CD14-positive monocyte (primary cell): ENCODE measurements around the gene GNG11. TPM values are rescaled to one million over a fixed set of nuclear protein-coding genes. Genes with fewer than 3 reads are reported as not detected.

ENCODE experiments used
- DNase-seq, 3 donors: peaks; one replicate each; pipeline ENCODE4 v3.0.0-alpha.2; 2011 to 2022
- H2AFZ ChIP-seq: 2 replicates; pipeline ENCODE4 v1.6.0; 2012; ENCODE audit warnings: mild to moderate bottlenecking, low read depth, low read length, inconsistent platforms; ENCODE audit not compliant: insufficient read depth, poor library complexity, severe bottlenecking
- H3K27ac ChIP-seq, 2 donors: 1 replicate in 1 of 2; 2 replicates in 1 of 2; pipeline ENCODE4 v1.5.1; 2012 to 2013; ENCODE audit warnings: low read length in 2 of 2, control low read depth in 1 of 2, inconsistent platforms in 1 of 2, low read depth in 1 of 2, mild to moderate bottlenecking in 1 of 2
- H3K27me3 ChIP-seq, 2 donors: one replicate each; pipeline versions ENCODE4 v1.6.0 to v1.6.1; 2011 to 2013; ENCODE audit warnings: low read length in 2 of 2; ENCODE audit not compliant: control insufficient read depth in 2 of 2, insufficient read depth in 2 of 2
- H3K36me3 ChIP-seq, 2 donors: replicated peaks in 1 of 2; 1 replicate in 1 of 2; 2 replicates in 1 of 2; pipeline versions ENCODE4 v1.5.1 to v1.6.1; 2012 to 2013; ENCODE audit warnings: low read length in 2 of 2, control low read depth in 1 of 2, inconsistent platforms in 1 of 2, mild to moderate bottlenecking in 1 of 2; ENCODE audit not compliant: insufficient read depth in 2 of 2, control insufficient read depth in 1 of 2
- H3K4me1 ChIP-seq, 2 donors: 1 replicate in 1 of 2; 2 replicates in 1 of 2; pipeline versions ENCODE4 v1.5.1 to v1.6.1; 2012 to 2013; ENCODE audit warnings: low read length in 2 of 2, control low read depth in 1 of 2, inconsistent platforms in 1 of 2, mild to moderate bottlenecking in 1 of 2, moderate library complexity in 1 of 2; ENCODE audit not compliant: insufficient read depth in 2 of 2, control insufficient read depth in 1 of 2
- H3K4me2 ChIP-seq: replicated peaks from 2 replicates; pipeline ENCODE3; 2012; ENCODE audit warnings: low read length, moderate library complexity, mild to moderate bottlenecking; ENCODE audit not compliant: poor library complexity, severe bottlenecking; ENCODE audit errors: extremely low read depth
- H3K4me3 ChIP-seq, 3 experiments: fragments of 200-600 bp in 1 of 3; sonication (generic) in 1 of 3; replicated peaks in 1 of 3; 1 replicate in 2 of 3; 2 replicates in 1 of 3; pipeline ENCODE4 v1.5.1; 2011 to 2013; ENCODE audit warnings: low read length in 3 of 3, mild to moderate bottlenecking in 3 of 3, control low read depth in 2 of 3, low read depth in 2 of 3, inconsistent platforms in 1 of 3, moderate library complexity in 1 of 3
- H3K79me2 ChIP-seq: 2 replicates; pipeline ENCODE4 v1.6.0; 2012; ENCODE audit warnings: mild to moderate bottlenecking, control low read depth, inconsistent platforms, low read length, moderate library complexity; ENCODE audit not compliant: insufficient read depth
- H3K9ac ChIP-seq: 2 replicates; pipeline ENCODE4 v1.6.0; 2017; ENCODE audit warnings: low read length, mild to moderate bottlenecking; ENCODE audit not compliant: insufficient read depth, poor library complexity, severe bottlenecking
- H3K9me3 ChIP-seq, 2 donors: replicated peaks in 1 of 2; 1 replicate in 1 of 2; 2 replicates in 1 of 2; pipeline versions ENCODE4 v1.5.1 to v1.6.1; 2012 to 2013; ENCODE audit warnings: low read length in 2 of 2, control low read depth in 1 of 2; ENCODE audit not compliant: control insufficient read depth in 1 of 2, insufficient read depth in 1 of 2
- H4K20me1 ChIP-seq: 2 replicates; pipeline ENCODE4 v1.6.0; 2012; ENCODE audit warnings: mild to moderate bottlenecking, low read length, control low read depth, moderate library complexity; ENCODE audit not compliant: insufficient read depth
- H3K27ac Mint-ChIP-seq, 7 donors: one replicate each; pipeline ENCODE4 v1.8.0; 2020; ENCODE audit warnings: mild to moderate bottlenecking in 7 of 7, mixed read lengths in 7 of 7, moderate library complexity in 6 of 7, inconsistent platforms in 2 of 7
- H3K27me3 Mint-ChIP-seq, 3 donors: one replicate each; pipeline ENCODE4 v1.8.0; 2021 to 2022; ENCODE audit warnings: low read depth in 3 of 3, mild to moderate bottlenecking in 3 of 3, mixed read lengths in 3 of 3, moderate library complexity in 3 of 3, inconsistent platforms in 1 of 3
- H3K36me3 Mint-ChIP-seq, 2 donors: one replicate each; pipeline ENCODE4 v1.8.0; 2020; ENCODE audit warnings: mixed read lengths in 2 of 2, inconsistent platforms in 1 of 2, mild to moderate bottlenecking in 1 of 2
- H3K4me1 Mint-ChIP-seq: one replicate; pipeline ENCODE4 v1.8.0; 2020; ENCODE audit warnings: mild to moderate bottlenecking, mixed read lengths
- H3K4me3 Mint-ChIP-seq, 2 donors: one replicate each; pipeline ENCODE4 v1.8.0; 2020; ENCODE audit warnings: mild to moderate bottlenecking in 2 of 2, mixed read lengths in 2 of 2, moderate library complexity in 1 of 2
- H3K9me3 Mint-ChIP-seq, 7 donors: one replicate each; pipeline ENCODE4 v1.8.0; 2020 to 2022; ENCODE audit warnings: mixed read lengths in 7 of 7, mild to moderate bottlenecking in 6 of 7, moderate library complexity in 6 of 7, inconsistent platforms in 2 of 7
- CTCF ChIP-seq: fragments of 200-600 bp; IDR thresholded peaks from one replicate; pipeline ENCODE4 v1.8.0; 2022; ENCODE audit warnings: antibody characterized with exemption, mild to moderate bottlenecking
- WGBS: methylation state at CpG from one replicate; pipeline ENCODE4 v1.1.5; 2013; ENCODE audit warnings: missing lambda C conversion rate; ENCODE audit not compliant: insufficient coverage; 5-methylcytosine and 5-hydroxymethylcytosine counted together
- intact Hi-C, 2 donors: fragments of 100-400 bp; cut with micrococcal nuclease; formaldehyde crosslinking; loops; one replicate each; pipeline versions ENCODE4 v1.15.0 to v1.15.1; 2023
- polyA plus RNA-seq, 3 donors: library from polyadenylated mRNA; depleted of rRNA in 1 of 3; unstranded in 2 of 3; stranded (reverse) in 1 of 3; fragments of 300-500 nt in 2 of 3; fragments of >200 nt in 1 of 3; fragmentation: Illumina TruSeq in 2 of 3; gene quantifications; 1 replicate in 2 of 3; 2 replicates in 1 of 3; pipeline ENCODE4 v1.2.3, GENCODE V29; 2012 to 2021

GNG11 gene
- polyA plus RNA-seq, 3 donors = 1.0 to 1.6 TPM; not detected in 1

- no peak overlapping the region for H3K9ac ChIP-seq
- no peak for DNase-seq
- Mint-ChIP-seq H3K27ac (no peak overlapping the region), H3K4me3 (no peak overlapping the region), H3K27me3 (no peaks in the 10 kb centered on the region), H3K4me1 (no peaks in the 10 kb centered on the region), H3K9me3 (no peaks in the 10 kb centered on the region), H3K36me3 (no peaks in the 10 kb centered on the region)
- H4K20me1 ChIP-seq = no peaks in the 10 kb centered on the region
- no peaks in the 10 kb centered on the region for H3K4me1 ChIP-seq
- no peak overlapping the region for H3K27ac ChIP-seq
- H3K9me3 ChIP-seq = no peaks in the 10 kb centered on the region
- no peaks in the 10 kb centered on the region for H3K36me3 ChIP-seq
- TF ChIP-seq CTCF = no peak
- no peak overlapping the region for H3K4me2 ChIP-seq
- intact Hi-C loops = no loop called here
- H3K4me3 ChIP-seq = no peak overlapping the region
- H3K27me3 ChIP-seq = no peaks in the 10 kb centered on the region
- no CpG with 5 or more reads among the region's 5 CpGs for WGBS
- no peaks in the 10 kb centered on the region for H3K79me2 ChIP-seq
- no peak overlapping the region for H2AFZ ChIP-seq
Measured at GRCh38 chr7:93964262-93964661, 42.7 kb downstream of the GNG11 start.

DNA sequence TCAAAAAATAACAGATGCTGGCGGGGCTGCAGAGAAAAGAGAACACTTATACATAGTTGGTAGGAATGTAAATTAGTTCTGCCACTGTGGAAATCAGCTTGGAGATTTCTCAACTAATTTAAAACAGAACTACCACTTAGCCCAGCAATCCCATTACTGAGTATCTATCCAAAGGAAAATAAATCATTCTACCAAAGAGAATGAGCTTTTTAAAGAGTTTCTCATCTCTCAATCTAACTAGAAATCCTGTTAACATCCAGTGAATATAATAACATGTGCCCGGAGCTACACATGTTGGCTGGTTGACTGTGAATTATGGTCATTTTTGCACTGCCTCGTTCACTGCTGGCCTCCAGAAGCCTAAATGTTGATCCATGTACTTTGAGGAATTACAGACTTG is 43.3 kb downstream of the GNG11 start:
- DNase-seq = no peak
- no peaks in the 10 kb centered on the region for H3K4me1 Mint-ChIP-seq
- 100% methylated on average over 1 of the region's 3 CpGs for WGBS
- H3K27ac Mint-ChIP-seq = no peak overlapping the region
- Histone ChIP-seq H3K4me1 (no peaks in the 10 kb centered on the region), H2AFZ (no peak overlapping the region), H3K79me2 (no peaks in the 10 kb centered on the region), H3K4me2 (no peak overlapping the region), H4K20me1 (no peaks in the 10 kb centered on the region), H3K36me3 (no peaks in the 10 kb centered on the region), H3K4me3 (no peak overlapping the region), H3K27me3 (no peaks in the 10 kb centered on the region), H3K9ac (no peak overlapping the region), H3K9me3 (no peaks in the 10 kb centered on the region), H3K27ac (no peak overlapping the region)
- intact Hi-C loops = no loop called here
- H3K4me3 Mint-ChIP-seq = no peak overlapping the region
- no peaks in the 10 kb centered on the region for H3K9me3 Mint-ChIP-seq
- H3K27me3 Mint-ChIP-seq = no peaks in the 10 kb centered on the region
- no peaks in the 10 kb centered on the region for H3K36me3 Mint-ChIP-seq
- TF ChIP-seq CTCF = no peak
